Naive thymus-derived CD4-positive, alpha-beta T cell (primary cell): ENCODE data around the gene GSG1L. TPM values are rescaled to one million over a fixed set of nuclear protein-coding genes. Genes with fewer than 3 reads are reported as not detected.
"Not testable (repeated sequence)": the region's sequence is repeated elsewhere in the genome, so short reads cannot be mapped to it uniquely, and the experiment has no call there.

ENCODE experiments used
- ATAC-seq: fragments of 150-1000 bp; cut with Tn5 transposase; 2 replicates; pipeline ENCODE4 v1.10.0; 2021; ENCODE audit warnings: mild to moderate bottlenecking, moderate library complexity
- CTCF ChIA-PET: fragments of 350-600 bp; sonication (Branson Sonifier 250); formaldehyde crosslinking; loops from one replicate; lab custom pipeline; 2021; ENCODE audit warnings: antibody characterized with exemption; lab: Charles Lee
- POLR2A ChIA-PET: fragments of 350-600 bp; sonication (Branson Sonifier 250); formaldehyde crosslinking; loops from one replicate; lab custom pipeline; 2021; ENCODE audit warnings: antibody characterized with exemption, inconsistent platforms; lab: Charles Lee
- DNase-seq, 9 donors: peaks; one replicate each; pipeline versions ENCODE4 v3.0.0 to v3.0.0-alpha.2; 2020 to 2022; ENCODE audit warnings: mixed read lengths in 1 of 9
- H3K27ac ChIP-seq: one replicate; pipeline ENCODE4 v1.7.0; 2013; ENCODE audit warnings: mild to moderate bottlenecking, low read depth, low read length, moderate library complexity
- H3K27me3 ChIP-seq, 2 donors: one replicate each; pipeline ENCODE4 v1.7.0; 2013; ENCODE audit warnings: low read length in 2 of 2, mild to moderate bottlenecking in 2 of 2, moderate library complexity in 2 of 2; ENCODE audit not compliant: control insufficient read depth in 2 of 2, insufficient read depth in 2 of 2
- H3K36me3 ChIP-seq, 3 experiments: 1 replicate in 2 of 3; 2 replicates in 1 of 3; pipeline ENCODE4 v1.7.0; 2013; ENCODE audit warnings: low read length in 3 of 3, mild to moderate bottlenecking in 3 of 3, moderate library complexity in 1 of 3; ENCODE audit not compliant: insufficient read depth in 3 of 3, control insufficient read depth in 2 of 3
- H3K4me1 ChIP-seq, 2 donors: one replicate each; pipeline ENCODE4 v1.7.0; 2013; ENCODE audit warnings: low read length in 2 of 2, mild to moderate bottlenecking in 2 of 2, moderate library complexity in 1 of 2; ENCODE audit not compliant: control insufficient read depth in 2 of 2, insufficient read depth in 2 of 2
- H3K4me3 ChIP-seq: 2 replicates; pipeline ENCODE4 v1.7.0; 2013; ENCODE audit warnings: mild to moderate bottlenecking, low read length
- H3K9me3 ChIP-seq, 3 experiments: 1 replicate in 2 of 3; 2 replicates in 1 of 3; pipeline ENCODE4 v1.7.0; 2013; ENCODE audit warnings: low read length in 3 of 3; ENCODE audit not compliant: control insufficient read depth in 2 of 3
- H3K27ac Mint-ChIP-seq, 9 donors: one replicate each; pipeline ENCODE4 v1.8.0; 2020 to 2022; ENCODE audit warnings: mixed read lengths in 9 of 9, mild to moderate bottlenecking in 8 of 9, moderate library complexity in 5 of 9, inconsistent platforms in 2 of 9
- H3K27me3 Mint-ChIP-seq, 5 donors: one replicate each; pipeline ENCODE4 v1.8.0; 2021 to 2022; ENCODE audit warnings: mixed read lengths in 5 of 5, mild to moderate bottlenecking in 1 of 5
- H3K36me3 Mint-ChIP-seq, 5 donors: one replicate each; pipeline ENCODE4 v1.8.0; 2020 to 2022; ENCODE audit warnings: mixed read lengths in 5 of 5, mild to moderate bottlenecking in 3 of 5, inconsistent platforms in 1 of 5
- H3K4me1 Mint-ChIP-seq, 7 donors: one replicate each; pipeline ENCODE4 v1.8.0; 2020 to 2022; ENCODE audit warnings: mixed read lengths in 7 of 7, mild to moderate bottlenecking in 3 of 7, inconsistent platforms in 1 of 7
- H3K4me3 Mint-ChIP-seq, 10 donors: one replicate each; pipeline ENCODE4 v1.8.0; 2020 to 2022; ENCODE audit warnings: mild to moderate bottlenecking in 10 of 10, mixed read lengths in 10 of 10, moderate library complexity in 6 of 10, inconsistent platforms in 2 of 10
- H3K9me3 Mint-ChIP-seq, 11 donors: one replicate each; pipeline ENCODE4 v1.8.0; 2020 to 2022; ENCODE audit warnings: mixed read lengths in 11 of 11, mild to moderate bottlenecking in 4 of 11, inconsistent platforms in 1 of 11, moderate library complexity in 1 of 11
- intact Hi-C, 2 donors: fragments of 100-400 bp; cut with micrococcal nuclease; formaldehyde crosslinking; loops; one replicate each; pipeline ENCODE4 v1.15.1; 2023
- polyA plus RNA-seq, 2 donors: library from polyadenylated mRNA; unstranded; fragments of 300-500 nt; fragmentation: Illumina TruSeq; gene quantifications; one replicate each; pipeline ENCODE4 v1.2.3, GENCODE V29; 2021
- total RNA-seq, 6 experiments: library from RNA in 5 of 6; stranded (reverse) in 5 of 6; gene quantifications; 1 replicate in 5 of 6; 2 replicates in 1 of 6; pipeline ENCODE4 v1.2.3 and lab custom pipeline; 2021 to 2026

Gene GSG1L
- total and polyA plus RNA-seq, 7 experiments from 2014 or later: 0.10 TPM; not detected in 6

GRCh38 chr16:27980919-27981700 is 82.4 kb downstream of the GSG1L start:
- Histone ChIP-seq H3K9me3 (no peaks in the 10 kb centered on the region), H3K4me1 (no peaks in the 10 kb centered on the region), H3K36me3 (no peaks in the 10 kb centered on the region), H3K4me3 (no peak overlapping the region), H3K27ac (no peak overlapping the region), H3K27me3 (no peaks in the 10 kb centered on the region)
- peaks cover 0 to 7% (median 2%) of the 10 kb centered on the region in 11 donors for H3K9me3 Mint-ChIP-seq
- H3K36me3 Mint-ChIP-seq: no peaks in the 10 kb centered on the region
- DNase-seq: no peak
- CTCF ChIA-PET: no interaction called here
- peaks cover 0 to 1% (median 0%) of the 10 kb centered on the region in 7 donors for H3K4me1 Mint-ChIP-seq
- POLR2A ChIA-PET: no interaction called here
- intact Hi-C loops: no loop called here
- ATAC-seq: no peak
- H3K27ac Mint-ChIP-seq: no peak overlapping the region
- peaks cover 2 to 26% (median 12%) of the 10 kb centered on the region in 5 donors for H3K27me3 Mint-ChIP-seq
- no peak overlapping the region for H3K4me3 Mint-ChIP-seq

- H3K4me3 ChIP-seq: no peak overlapping the region
- ATAC-seq (no peak), DNase-seq (no peak)
- peaks cover 2 to 23% (median 19%) of the 10 kb centered on the region in 5 donors for H3K27me3 Mint-ChIP-seq
- H3K4me1 Mint-ChIP-seq: peaks cover 0 to 1% (median 0%) of the 10 kb centered on the region in 7 donors
- H3K4me1 ChIP-seq: no peaks in the 10 kb centered on the region
- CTCF ChIA-PET: no interaction called here
- H3K27me3 ChIP-seq: no peaks in the 10 kb centered on the region
- peaks cover 0 to 7% (median 2%) of the 10 kb centered on the region in 11 donors for H3K9me3 Mint-ChIP-seq
- H3K36me3 Mint-ChIP-seq: no peaks in the 10 kb centered on the region
- POLR2A ChIA-PET: no interaction called here
- no peak overlapping the region for H3K27ac ChIP-seq
- H3K36me3 ChIP-seq: no peaks in the 10 kb centered on the region
- H3K4me3 Mint-ChIP-seq: no peak overlapping the region
- no peaks in the 10 kb centered on the region for H3K9me3 ChIP-seq
- intact Hi-C loops: no loop called here
- no peak overlapping the region for H3K27ac Mint-ChIP-seq
Observed at GRCh38 chr16:27980076-27980775, 83.3 kb downstream of the GSG1L start.

GRCh38 chr16:27979668-27980067 is 83.8 kb downstream of the GSG1L start:
- CTCF ChIA-PET: not testable (repeated sequence)

GRCh38 chr16:27978876-27979275 is 84.6 kb downstream of the GSG1L start:
- peaks cover 0 to 7% (median 2%) of the 10 kb centered on the region in 11 donors for H3K9me3 Mint-ChIP-seq
- ChIA-PET POLR2A (no interaction called here), CTCF (no interaction called here)
- no peak for DNase-seq
- H3K27me3 Mint-ChIP-seq: peaks cover 2 to 20% (median 16%) of the 10 kb centered on the region in 5 donors
- H3K4me3 ChIP-seq: no peak overlapping the region
- intact Hi-C loops: no loop called here
- no peak overlapping the region for H3K4me3 Mint-ChIP-seq
- no peak overlapping the region for H3K27ac Mint-ChIP-seq
- no peaks in the 10 kb centered on the region for H3K36me3 Mint-ChIP-seq
- H3K36me3 ChIP-seq: no peaks in the 10 kb centered on the region
- H3K9me3 ChIP-seq: no peaks in the 10 kb centered on the region
- no peak overlapping the region for H3K27ac ChIP-seq
- H3K4me1 Mint-ChIP-seq: no peaks in the 10 kb centered on the region
- H3K27me3 ChIP-seq: no peaks in the 10 kb centered on the region
- ATAC-seq: no peak
- no peaks in the 10 kb centered on the region for H3K4me1 ChIP-seq

More at GRCh38 chr16:27979668-27980067, 83.8 kb downstream of the GSG1L start:
- H3K36me3 Mint-ChIP-seq, H3K27ac ChIP-seq, H3K4me1 ChIP-seq, H3K4me3 ChIP-seq, H3K4me3 Mint-ChIP-seq, H3K9me3 Mint-ChIP-seq, H3K9me3 ChIP-seq, POLR2A ChIA-PET, intact Hi-C loops, H3K27ac Mint-ChIP-seq, H3K27me3 ChIP-seq, ATAC-seq, H3K4me1 Mint-ChIP-seq, H3K36me3 ChIP-seq, DNase-seq: not testable (repeated sequence)
- peaks cover 2 to 20% (median 16%) of the 10 kb centered on the region in 5 donors for H3K27me3 Mint-ChIP-seq

GRCh38 chr16:27977966-27978365 is 85.5 kb downstream of the GSG1L start:
- Mint-ChIP-seq H3K4me1 (no peaks in the 10 kb centered on the region), H3K4me3 (no peak overlapping the region), H3K27ac (no peak overlapping the region), H3K36me3 (no peaks in the 10 kb centered on the region), H3K27me3 (peaks cover 2 to 20% (median 16%) of the 10 kb centered on the region in 5 donors), H3K9me3 (peaks cover 0 to 6% (median 2%) of the 10 kb centered on the region in 11 donors)
- H3K9me3 ChIP-seq: no peaks in the 10 kb centered on the region
- POLR2A ChIA-PET: no interaction called here
- H3K27me3 ChIP-seq: no peaks in the 10 kb centered on the region
- intact Hi-C loops: no loop called here
- no peak overlapping the region for H3K4me3 ChIP-seq
- no peak for DNase-seq
- H3K27ac ChIP-seq: no peak overlapping the region
- CTCF ChIA-PET: interaction anchor here (0.6 kb wide), 1 partner anchor 1487 kb away, joined by 3 read pairs; no protein-coding TSS in a partner anchor
- no peak for ATAC-seq
- H3K36me3 ChIP-seq: no peaks in the 10 kb centered on the region
- no peaks in the 10 kb centered on the region for H3K4me1 ChIP-seq

GRCh38 chr16:27976990-27977389 is 86.5 kb downstream of the GSG1L start:
- H3K9me3 ChIP-seq: no peaks in the 10 kb centered on the region
- H3K4me3 Mint-ChIP-seq: no peak overlapping the region
- CTCF ChIA-PET: no interaction called here
- DNase-seq: no peak
- ATAC-seq: no peak
- peaks cover 0 to 9% (median 4%) of the 10 kb centered on the region in 7 donors for H3K4me1 Mint-ChIP-seq
- no peaks in the 10 kb centered on the region for H3K36me3 ChIP-seq
- H3K27ac ChIP-seq: no peak overlapping the region
- H3K27me3 Mint-ChIP-seq: peaks cover 4 to 20% (median 16%) of the 10 kb centered on the region in 5 donors
- intact Hi-C loops: no loop called here
- H3K4me3 ChIP-seq: no peak overlapping the region
- peak overlapping the region in 2 of 9 donors; percentile 12 to 40 for H3K27ac Mint-ChIP-seq
- peaks cover 0 to 4% of the 10 kb centered on the region in 2 donors for H3K4me1 ChIP-seq
- POLR2A ChIA-PET: no interaction called here
- H3K36me3 Mint-ChIP-seq: no peaks in the 10 kb centered on the region
- H3K27me3 ChIP-seq: no peaks in the 10 kb centered on the region
- H3K9me3 Mint-ChIP-seq: peaks cover 0 to 2% (median 0%) of the 10 kb centered on the region in 11 donors
